Erythroblast (primary cell): ENCODE measurements around the gene EXPH5.

Experiments
- GATA1 ChIP-seq: IDR thresholded peaks from 2 replicates; pipeline ENCODE4 v1.6.1; 2011; ENCODE audit warnings: low read depth, mild to moderate bottlenecking, control low read depth, low read length, moderate library complexity
- POLR2A ChIP-seq: IDR thresholded peaks from 2 replicates; pipeline ENCODE4 v1.6.1; 2011; ENCODE audit warnings: mild to moderate bottlenecking, low read length

- TF ChIP-seq POLR2A: no peak
- TF ChIP-seq GATA1: no peak
Measured at GRCh38 chr11:108495326-108495725, 98.2 kb downstream of the EXPH5 start.
